Cardiac fibroblast (primary cell): ENCODE results near the gene PARD3B.
A peak's percentile ranks its signal among the peaks of the same experiment; 100 is the strongest.

Experiments
- DNase-seq, 2 donors: peaks; one replicate each; pipeline versions ENCODE4 v3.0.0 to v3.0.0-alpha.2; 2010; ENCODE audit warnings: low read depth in 2 of 2
- H3K4me3 ChIP-seq, 2 donors: replicated peaks in 1 of 2; 1 replicate in 1 of 2; 2 replicates in 1 of 2; pipeline ENCODE4 v1.5.1; 2011; ENCODE audit warnings: low read depth in 2 of 2, low read length in 2 of 2, mild to moderate bottlenecking in 2 of 2, moderate library complexity in 1 of 2
- CTCF ChIP-seq: IDR thresholded peaks from one replicate; pipeline ENCODE4 v1.5.1; 2011; ENCODE audit warnings: low read depth, mild to moderate bottlenecking, low read length, inconsistent platforms

Gene PARD3B

GRCh38 chr2:205161156-205161839 lies 616.0 kb downstream of the PARD3B start:
- no peak for DNase-seq
- H3K4me3 ChIP-seq: no peak overlapping the region
- no peak for TF ChIP-seq CTCF

GRCh38 chr2:205166745-205167144 lies 621.5 kb downstream of the PARD3B start:
- no peak for TF ChIP-seq CTCF
- peak in 1 of 2 donors; percentile 31 for DNase-seq

GRCh38 chr2:205169012-205169411 lies 623.7 kb downstream of the PARD3B start:
- TF ChIP-seq CTCF: no peak
- no peak overlapping the region for H3K4me3 ChIP-seq
- no peak for DNase-seq

More at GRCh38 chr2:205166745-205167144, 621.5 kb downstream of the PARD3B start:
- no peak overlapping the region for H3K4me3 ChIP-seq

GRCh38 chr2:205169464-205169863 lies 624.2 kb downstream of the PARD3B start:
- no peak overlapping the region for H3K4me3 ChIP-seq
- DNase-seq: peak; percentile 13 to 32
- no peak for TF ChIP-seq CTCF

- TF ChIP-seq CTCF: no peak
- no peak overlapping the region for H3K4me3 ChIP-seq
- DNase-seq: no peak
These were observed 625.1 kb downstream of the PARD3B start for GRCh38 chr2:205170399-205170798.

- H3K4me3 ChIP-seq: no peak overlapping the region
- no peak for DNase-seq
- no peak for TF ChIP-seq CTCF
These were observed 626.1 kb downstream of the PARD3B start for GRCh38 chr2:205171261-205171940.
